GM12801 (cell line): ENCODE data around the gene ZFP36L2.

Experiments
- CTCF ChIP-seq: IDR thresholded peaks from one replicate; pipeline ENCODE4 v1.5.1; 2011; ENCODE audit warnings: control low read depth; ENCODE audit not compliant: insufficient read length; ENCODE audit errors: extremely low read depth

The ZFP36L2 gene

GRCh38 chr2:43226558-43226954 lies at the start of gene ZFP36L2:
Gene ZFP36L2, minus strand, starts transcription at chr2:43226606. Its CDS starts 291 bp downstream, at chr2:43226315.
- no peak for TF ChIP-seq CTCF

GRCh38 chr2:43274721-43275120 lies 48.3 kb upstream of the ZFP36L2 start:
- no peak for TF ChIP-seq CTCF

GRCh38 chr2:43274055-43274454 lies 47.6 kb upstream of the ZFP36L2 start:
- no peak for TF ChIP-seq CTCF

GRCh38 chr2:43273529-43273928 lies 47.1 kb upstream of the ZFP36L2 start:
- no peak for TF ChIP-seq CTCF

GRCh38 chr2:43270930-43271615 lies 44.7 kb upstream of the ZFP36L2 start:
- no peak for TF ChIP-seq CTCF

- TF ChIP-seq CTCF, result no peak
These were observed 44.1 kb upstream of the ZFP36L2 start for GRCh38 chr2:43270461-43270860.

- TF ChIP-seq CTCF, result no peak
These were observed 43.3 kb upstream of the ZFP36L2 start for GRCh38 chr2:43269706-43270105.

- no peak for TF ChIP-seq CTCF
These were observed 42.7 kb upstream of the ZFP36L2 start for GRCh38 chr2:43269074-43269572.
